Activated CD4-positive, alpha-beta T cell treated with anti-CD3 and anti-CD28 coated beads for 1 hour (primary cell): Measurements from ENCODE around the gene NFE2L1.
A peak's percentile ranks its signal among the peaks of the same experiment; 100 is the strongest.
"Not testable (repeated sequence)": the region's sequence is repeated elsewhere in the genome, so short reads cannot be mapped to it uniquely, and the experiment has no call there.

Experiments
- DNase-seq: peaks from one replicate; pipeline ENCODE4 v3.0.0-alpha.2; 2020

NFE2L1 gene

DNA sequence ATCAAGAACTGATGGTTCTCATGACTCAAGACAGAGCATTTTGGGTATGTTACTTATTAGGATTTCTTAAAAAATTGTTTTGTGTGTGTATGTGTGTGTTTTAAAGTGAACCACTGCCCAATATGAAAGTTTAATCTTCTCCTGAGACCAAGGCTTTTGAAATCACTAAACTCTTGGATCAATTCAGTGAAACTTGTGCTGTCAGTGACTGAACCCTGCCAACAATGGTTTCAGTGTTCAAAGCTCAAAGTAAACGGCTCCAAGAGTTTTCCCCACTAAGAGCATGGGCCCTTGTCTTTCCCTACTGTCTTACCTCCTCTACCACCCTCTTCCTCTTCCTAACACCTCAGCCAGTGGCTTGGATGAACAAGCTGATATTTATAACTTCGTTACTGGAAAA, 22.0 kb downstream of the NFE2L1 start:
- no peak for DNase-seq

- no peak for DNase-seq
Measured at GRCh38 chr17:48071654-48072053, 23.5 kb downstream of the NFE2L1 start.

DNA sequence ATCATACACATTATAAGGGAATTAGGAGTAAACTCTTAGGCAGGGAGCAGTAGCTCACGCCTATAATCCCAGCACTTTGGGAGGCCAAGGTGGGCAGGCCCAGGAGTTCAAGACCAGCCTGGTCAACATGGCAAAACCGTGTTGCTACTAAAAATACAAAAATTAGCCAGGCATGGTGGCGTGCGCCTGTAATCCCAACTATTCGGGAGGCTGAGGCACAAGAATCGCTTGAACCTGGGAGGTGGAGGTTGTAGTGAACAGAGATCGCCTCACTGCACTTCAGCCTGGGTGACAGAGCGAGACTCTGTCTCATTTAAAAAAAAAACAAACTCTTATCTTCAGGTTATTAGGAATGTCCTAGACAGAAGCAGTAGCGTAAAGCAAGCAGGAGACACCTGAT, 24.7 kb downstream of the NFE2L1 start:
- DNase-seq, result not testable (repeated sequence)

DNA sequence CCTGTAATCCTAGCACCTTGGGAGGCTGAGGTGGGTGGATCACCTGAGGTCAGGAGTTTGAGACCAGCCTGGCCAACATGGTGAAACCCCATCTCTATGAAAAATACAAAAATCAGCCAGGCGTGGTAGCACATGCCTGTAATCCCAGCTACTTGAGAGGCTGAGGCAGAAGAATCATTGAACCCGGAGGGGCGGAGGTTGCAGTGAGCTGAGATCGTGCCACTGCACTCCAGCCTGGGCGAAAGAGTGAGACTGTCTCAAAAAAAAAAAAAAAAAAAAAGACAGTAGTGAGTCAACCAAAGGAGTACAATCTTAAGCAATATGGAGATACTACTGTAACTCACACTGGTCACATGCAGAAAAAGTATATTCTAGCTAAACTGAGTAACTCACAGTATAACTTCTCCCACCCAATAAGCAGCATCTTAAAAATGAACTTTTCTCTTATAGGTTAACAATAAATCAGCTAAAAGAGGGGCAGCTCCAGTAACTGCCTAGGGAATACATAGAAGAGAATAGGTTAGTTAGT, 25.5 kb downstream of the NFE2L1 start:
- DNase-seq, result not testable (repeated sequence)

- peak; percentile 55 for DNase-seq
Measured at GRCh38 chr17:48074322-48075081, 26.3 kb downstream of the NFE2L1 start.

DNA sequence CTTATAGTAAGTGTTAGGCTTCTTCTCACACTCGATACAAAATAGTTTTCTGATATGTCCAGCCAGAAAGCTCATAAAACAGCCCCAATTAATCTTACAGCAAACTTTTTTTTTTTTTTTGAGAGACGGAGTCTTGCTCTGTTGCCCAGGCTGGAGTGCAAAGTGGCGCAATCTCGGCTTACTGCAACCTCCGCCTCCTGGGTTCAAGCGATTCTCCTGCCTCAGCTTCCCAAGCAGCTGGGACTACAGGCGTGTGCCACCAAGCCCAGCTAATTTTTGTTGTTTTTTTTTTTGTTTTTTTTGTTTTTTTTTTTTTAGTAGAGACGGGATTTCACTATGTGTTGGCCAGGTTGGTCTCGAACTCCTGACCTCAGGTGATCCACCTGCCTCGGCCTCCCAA, 29.0 kb downstream of the NFE2L1 start:
- DNase-seq, result not testable (repeated sequence)

DNA sequence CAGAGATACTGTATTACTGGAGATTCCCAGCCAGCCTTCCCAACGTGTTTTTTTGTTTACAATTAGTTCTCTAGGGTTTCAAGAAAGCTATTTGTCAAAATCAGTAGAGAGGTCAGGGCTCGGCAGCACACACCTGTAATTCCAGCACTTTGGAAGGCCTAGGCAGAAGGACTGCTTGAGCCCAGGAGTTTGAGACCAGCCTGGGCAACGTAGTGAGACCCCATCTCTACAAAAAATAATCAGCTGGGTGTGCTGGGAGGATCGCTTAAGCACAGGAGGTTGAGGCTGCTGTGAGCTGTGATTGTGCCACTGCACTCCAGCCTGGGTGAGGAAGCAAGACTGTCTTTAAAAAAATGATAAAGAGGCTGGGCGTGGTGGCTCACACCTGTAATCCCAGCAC, 33.7 kb downstream of the NFE2L1 start:
- DNase-seq, result no peak

GRCh38 chr17:48084932-48085331, 36.8 kb downstream of the NFE2L1 start:
- DNase-seq, result no peak

DNA sequence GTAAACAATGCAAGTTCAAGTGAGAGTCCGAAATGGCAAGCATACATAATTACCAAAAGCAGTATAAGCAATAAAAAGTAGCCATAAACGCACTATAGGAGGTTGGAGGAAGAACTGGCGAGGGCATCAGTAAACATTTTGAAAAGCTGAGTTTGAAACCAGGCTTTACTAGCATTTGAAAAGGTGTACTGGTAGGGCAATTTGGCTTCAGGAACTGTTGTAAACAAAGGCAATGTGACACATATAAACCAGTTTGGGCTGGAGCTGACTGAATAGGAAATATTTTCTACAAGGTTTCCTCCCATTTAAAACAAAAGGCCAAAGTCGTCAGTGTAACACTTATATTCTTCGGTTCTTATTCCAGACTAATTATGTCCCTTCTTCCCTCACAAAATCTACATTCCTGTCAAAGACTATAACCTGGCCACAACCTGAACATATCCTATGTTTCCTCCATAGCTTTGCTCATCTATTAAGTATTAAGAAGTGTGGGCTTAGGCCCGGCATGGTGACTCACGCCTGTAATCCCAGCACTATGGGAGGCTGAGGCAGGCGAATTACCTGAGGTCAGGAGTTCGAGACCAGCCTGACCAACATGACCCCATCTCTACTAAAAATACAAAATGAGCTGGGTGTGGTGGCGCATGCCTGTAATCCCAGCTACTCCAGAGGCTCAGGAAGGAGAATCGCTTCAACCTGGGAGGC, 45.3 kb downstream of the NFE2L1 start:
- no peak for DNase-seq

DNA sequence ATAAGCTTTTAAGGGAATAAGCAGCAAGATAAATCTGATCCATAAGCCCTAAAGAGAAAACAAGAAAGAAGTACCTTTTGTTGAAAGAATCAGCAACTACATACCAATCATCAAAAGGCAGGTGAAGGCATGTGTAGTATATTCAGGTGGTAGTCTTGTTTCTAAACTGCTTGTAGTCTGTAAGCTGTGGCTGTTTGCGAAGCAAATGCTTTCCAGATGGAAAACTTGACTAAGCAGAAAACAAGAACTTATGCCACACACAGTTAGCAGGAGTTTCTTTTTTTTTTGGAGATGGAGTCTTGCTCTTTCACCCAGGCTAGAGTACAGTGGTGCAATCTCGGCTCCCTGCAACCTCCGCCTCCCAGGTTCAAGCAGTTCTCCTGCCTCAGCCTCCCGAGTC, 47.5 kb downstream of the NFE2L1 start:
- DNase-seq, result no peak

DNA sequence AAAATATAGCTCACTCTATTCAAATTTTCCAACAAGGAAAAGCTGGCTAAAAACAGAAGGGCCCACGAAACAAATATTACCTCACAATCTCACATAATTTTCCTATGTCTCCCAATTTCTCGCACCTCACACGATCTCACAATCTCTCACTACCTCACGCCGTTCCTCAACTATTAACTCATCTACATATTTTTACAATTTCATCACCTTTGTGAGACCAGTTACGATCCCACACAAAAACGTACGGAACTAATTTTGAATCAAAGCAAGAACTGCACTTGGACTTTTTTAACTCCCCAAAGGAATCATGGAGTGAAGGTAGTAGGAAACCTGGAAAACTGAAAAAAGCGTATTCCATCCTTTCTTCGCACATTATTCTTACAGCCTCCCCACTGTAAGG, 52.0 kb downstream of the NFE2L1 start:
- DNase-seq, result no peak

GRCh38 chr17:48100591-48101011, 52.4 kb downstream of the NFE2L1 start:
- no peak for DNase-seq

GRCh38 chr17:48101012-48101720, 53.0 kb downstream of the NFE2L1 start, which contains the start of gene CBX1:
TSS of gene CBX1 (minus strand) at chr17:48101478. CDS start at chr17:48077004, 24,474 bp downstream.
- peak; percentile 88 for DNase-seq

DNA sequence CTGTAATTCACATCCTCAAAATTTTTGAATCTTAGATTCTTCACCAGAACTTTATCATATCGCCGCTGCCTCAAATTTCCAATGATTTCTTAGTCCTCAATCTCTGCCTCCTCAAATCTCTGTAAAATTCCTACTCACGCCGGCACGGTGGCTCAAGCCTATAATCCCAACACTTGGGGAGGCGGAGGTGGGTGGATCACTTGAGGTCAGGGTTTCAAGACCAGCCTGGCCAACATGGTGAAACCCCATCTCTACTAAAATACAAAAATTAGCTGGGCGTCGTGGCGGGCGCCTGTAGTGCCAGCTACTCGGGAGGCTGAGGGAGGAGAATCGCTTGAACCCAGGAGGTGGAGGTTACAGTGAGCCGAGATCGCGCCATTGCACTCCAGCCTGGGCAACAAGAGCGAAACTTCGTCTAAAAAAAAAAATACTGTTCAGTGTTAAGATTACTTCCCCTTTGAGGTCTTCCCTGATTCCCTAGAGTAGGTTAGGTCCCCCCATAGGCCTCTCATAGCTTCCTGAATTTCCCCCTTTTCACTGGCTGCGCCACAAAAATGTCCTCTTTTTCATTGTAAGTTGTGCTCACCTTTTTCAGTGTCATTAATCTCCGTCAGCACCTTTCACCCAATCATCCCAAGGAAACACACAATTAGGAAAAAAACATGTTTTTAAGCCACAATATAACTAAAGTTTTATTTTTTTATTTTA, 54.0 kb downstream of the NFE2L1 start:
- no peak for DNase-seq

DNA sequence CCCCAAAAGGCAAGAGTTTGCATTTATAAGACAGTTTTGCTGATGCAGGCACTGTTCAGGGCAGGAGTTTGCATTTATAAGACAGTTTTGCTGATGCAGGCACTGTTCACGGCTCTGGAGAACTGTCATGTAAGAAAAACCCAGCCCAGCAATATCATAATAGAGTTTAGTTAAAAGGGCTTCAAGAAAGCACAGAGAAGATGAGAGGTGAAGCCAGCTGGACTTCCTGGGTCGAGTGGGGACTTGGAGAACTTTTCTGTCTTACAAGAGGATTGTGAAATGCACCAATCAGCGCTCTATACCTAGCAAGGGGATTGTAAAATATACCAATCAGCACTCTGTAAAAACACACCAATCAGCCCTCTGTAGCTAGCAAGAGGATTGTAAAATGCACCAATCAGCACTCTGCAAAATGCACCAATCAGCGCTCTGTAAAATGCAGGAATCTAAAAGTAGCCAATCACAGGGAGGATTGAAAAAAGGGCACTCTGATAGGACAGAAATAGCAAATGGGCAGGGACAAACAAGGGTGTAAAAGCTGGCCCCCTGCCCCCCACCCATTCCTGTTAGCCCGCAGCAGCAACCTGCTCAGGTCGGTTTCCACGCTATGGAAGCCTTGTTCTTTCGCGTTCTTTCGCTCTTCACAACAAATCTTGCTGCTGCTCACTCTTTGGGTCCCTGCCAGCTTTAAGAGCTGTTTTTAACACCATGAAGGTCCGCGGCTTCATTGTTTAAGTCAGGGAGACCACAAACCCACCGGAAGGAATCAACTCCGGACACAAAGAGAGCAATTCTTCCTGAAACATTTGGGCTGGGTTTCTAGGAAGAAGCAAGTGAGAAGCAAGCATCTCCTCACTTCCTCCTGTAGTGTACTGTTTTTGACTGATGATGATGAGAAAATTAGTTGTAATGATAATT, 54.9 kb downstream of the NFE2L1 start:
- no peak for DNase-seq

DNA sequence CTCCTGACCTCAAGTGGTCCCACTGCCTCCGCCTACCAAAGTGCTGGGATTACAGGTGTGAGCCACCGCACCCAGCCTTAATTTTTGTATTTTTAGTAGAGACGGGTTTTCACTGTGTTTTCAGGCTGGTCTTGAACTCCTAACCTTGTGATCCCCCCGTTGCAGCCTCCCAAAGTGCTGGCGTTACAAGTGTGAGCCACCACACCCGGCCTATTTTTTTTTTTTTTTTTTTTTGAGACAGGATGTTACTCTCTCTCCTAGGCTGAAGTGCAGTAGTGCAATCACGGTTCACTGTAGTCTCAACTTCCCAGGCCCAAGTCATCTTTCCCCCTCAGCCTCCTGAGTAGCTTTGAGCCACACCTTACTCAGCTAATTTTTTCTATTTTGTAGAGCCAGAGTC, 56.3 kb downstream of the NFE2L1 start:
- DNase-seq, result no peak

DNA sequence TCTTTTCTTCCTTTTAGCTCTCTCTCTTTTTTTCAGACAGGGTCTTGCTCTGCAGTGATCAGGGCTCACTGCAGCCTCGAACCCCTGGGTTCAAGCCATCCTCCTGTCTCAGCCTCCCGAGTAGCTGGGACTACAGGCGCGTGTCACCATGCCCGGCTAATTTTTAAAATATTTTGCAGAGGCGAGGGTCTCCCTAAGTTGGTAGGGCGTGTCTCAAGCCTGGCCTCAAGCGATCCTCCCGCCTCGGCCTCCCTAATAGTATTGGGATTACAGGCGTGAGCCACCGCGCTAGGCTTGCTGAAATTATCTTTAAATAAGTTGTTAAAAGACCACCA, 58.6 kb downstream of the NFE2L1 start:
- no peak for DNase-seq

- DNase-seq, result peak; percentile 90
Measured at GRCh38 chr17:48107137-48108055, 59.2 kb downstream of the NFE2L1 start, which contains the start of gene SNX11. TSS of gene SNX11 (plus strand) at chr17:48107766. CDS start at chr17:48112044, 4,278 bp downstream.

- no peak for DNase-seq
Measured at GRCh38 chr17:48110761-48111160, 62.6 kb downstream of the NFE2L1 start.
